Measurements from ENCODE around the gene EHF. TPM values are rescaled to one million over a fixed set of nuclear protein-coding genes. Genes with fewer than 3 reads are reported as not detected.

Gene EHF
- polyA plus RNA-seq, 1 donor from 2014 or later = 0.17 TPM

DNA sequence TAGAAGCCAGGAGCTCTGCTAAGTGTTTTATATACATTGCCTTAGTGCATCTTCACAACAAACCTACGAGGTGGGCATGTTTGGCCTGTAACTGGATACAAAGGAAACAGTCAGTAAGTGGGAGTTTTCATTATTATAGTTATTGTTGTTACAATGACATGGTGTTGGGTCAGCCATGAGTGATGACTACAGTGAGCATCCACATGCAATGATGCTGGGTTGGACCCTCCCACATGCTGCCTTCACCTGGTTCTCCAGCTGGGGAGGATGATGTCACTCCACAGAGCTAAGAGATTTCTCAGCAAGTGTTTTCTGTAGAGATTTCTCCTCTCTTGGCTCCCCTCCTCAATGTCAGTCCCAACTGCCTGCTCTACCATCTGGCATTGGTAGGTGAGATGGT, 59.3 kb downstream of the EHF start:
- H3K36me3 ChIP-seq (ENCODE audit: insufficient read depth, low read length) = no peaks in the 10 kb centered on the region
- no peaks in the 10 kb centered on the region for H3K9me3 ChIP-seq (ENCODE audit: low read length)
- TF ChIP-seq, protein P1, sequence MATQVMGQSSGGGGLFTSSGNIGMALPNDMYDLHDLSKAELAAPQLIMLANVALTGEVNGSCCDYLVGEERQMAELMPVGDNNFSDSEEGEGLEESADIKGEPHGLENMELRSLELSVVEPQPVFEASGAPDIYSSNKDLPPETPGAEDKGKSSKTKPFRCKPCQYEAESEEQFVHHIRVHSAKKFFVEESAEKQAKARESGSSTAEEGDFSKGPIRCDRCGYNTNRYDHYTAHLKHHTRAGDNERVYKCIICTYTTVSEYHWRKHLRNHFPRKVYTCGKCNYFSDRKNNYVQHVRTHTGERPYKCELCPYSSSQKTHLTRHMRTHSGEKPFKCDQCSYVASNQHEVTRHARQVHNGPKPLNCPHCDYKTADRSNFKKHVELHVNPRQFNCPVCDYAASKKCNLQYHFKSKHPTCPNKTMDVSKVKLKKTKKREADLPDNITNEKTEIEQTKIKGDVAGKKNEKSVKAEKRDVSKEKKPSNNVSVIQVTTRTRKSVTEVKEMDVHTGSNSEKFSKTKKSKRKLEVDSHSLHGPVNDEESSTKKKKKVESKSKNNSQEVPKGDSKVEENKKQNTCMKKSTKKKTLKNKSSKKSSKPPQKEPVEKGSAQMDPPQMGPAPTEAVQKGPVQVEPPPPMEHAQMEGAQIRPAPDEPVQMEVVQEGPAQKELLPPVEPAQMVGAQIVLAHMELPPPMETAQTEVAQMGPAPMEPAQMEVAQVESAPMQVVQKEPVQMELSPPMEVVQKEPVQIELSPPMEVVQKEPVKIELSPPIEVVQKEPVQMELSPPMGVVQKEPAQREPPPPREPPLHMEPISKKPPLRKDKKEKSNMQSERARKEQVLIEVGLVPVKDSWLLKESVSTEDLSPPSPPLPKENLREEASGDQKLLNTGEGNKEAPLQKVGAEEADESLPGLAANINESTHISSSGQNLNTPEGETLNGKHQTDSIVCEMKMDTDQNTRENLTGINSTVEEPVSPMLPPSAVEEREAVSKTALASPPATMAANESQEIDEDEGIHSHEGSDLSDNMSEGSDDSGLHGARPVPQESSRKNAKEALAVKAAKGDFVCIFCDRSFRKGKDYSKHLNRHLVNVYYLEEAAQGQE (IDR thresholded peaks at IDR 0.05; ENCODE audit: borderline replicate concordance) = no peak
- TF ChIP-seq EZH2 (IDR thresholded peaks at IDR 0.05; ENCODE audit: borderline replicate concordance, insufficient read depth, low read length, poor library complexity, severe bottlenecking) (no peak), RAD21 (conservative IDR thresholded peaks at IDR 0.05) (no peak), SMC3 (conservative IDR thresholded peaks at IDR 0.05; ENCODE audit: poor library complexity) (no peak), POLR2AphosphoS5 (IDR thresholded peaks at IDR 0.05) (no peak), MXI1 (conservative IDR thresholded peaks at IDR 0.05; ENCODE audit: poor library complexity, severe bottlenecking) (no peak), EP300 (conservative IDR thresholded peaks at IDR 0.05; ENCODE audit: poor library complexity, severe bottlenecking) (no peak), TAF1 (IDR thresholded peaks at IDR 0.05; ENCODE audit: low read depth) (no peak)
- TF ChIP-seq, protein P2, sequence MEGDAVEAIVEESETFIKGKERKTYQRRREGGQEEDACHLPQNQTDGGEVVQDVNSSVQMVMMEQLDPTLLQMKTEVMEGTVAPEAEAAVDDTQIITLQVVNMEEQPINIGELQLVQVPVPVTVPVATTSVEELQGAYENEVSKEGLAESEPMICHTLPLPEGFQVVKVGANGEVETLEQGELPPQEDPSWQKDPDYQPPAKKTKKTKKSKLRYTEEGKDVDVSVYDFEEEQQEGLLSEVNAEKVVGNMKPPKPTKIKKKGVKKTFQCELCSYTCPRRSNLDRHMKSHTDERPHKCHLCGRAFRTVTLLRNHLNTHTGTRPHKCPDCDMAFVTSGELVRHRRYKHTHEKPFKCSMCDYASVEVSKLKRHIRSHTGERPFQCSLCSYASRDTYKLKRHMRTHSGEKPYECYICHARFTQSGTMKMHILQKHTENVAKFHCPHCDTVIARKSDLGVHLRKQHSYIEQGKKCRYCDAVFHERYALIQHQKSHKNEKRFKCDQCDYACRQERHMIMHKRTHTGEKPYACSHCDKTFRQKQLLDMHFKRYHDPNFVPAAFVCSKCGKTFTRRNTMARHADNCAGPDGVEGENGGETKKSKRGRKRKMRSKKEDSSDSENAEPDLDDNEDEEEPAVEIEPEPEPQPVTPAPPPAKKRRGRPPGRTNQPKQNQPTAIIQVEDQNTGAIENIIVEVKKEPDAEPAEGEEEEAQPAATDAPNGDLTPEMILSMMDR (IDR thresholded peaks at IDR 0.05; ENCODE audit: poor library complexity, severe bottlenecking) = no peak
- H2AFZ ChIP-seq (ENCODE audit: low read depth, low read length) = no peak overlapping the region
- no peaks in the 10 kb centered on the region for H3F3A ChIP-seq (ENCODE audit: insufficient read depth, low read length, poor library complexity, severe bottlenecking)
- H3K27ac ChIP-seq (ENCODE audit: low read length) = no peak overlapping the region
- no peaks in the 10 kb centered on the region for H3K27me3 ChIP-seq (ENCODE audit: insufficient read depth, low read depth, low read length)
- H4K20me1 ChIP-seq (ENCODE audit: insufficient read depth) = no peaks in the 10 kb centered on the region
- H3K4me3 ChIP-seq (ENCODE audit: low read length) = no peak overlapping the region
- H3K9ac ChIP-seq (ENCODE audit: low read length) = no peak overlapping the region
- H3K4me2 ChIP-seq (ENCODE audit: low read length) = no peak overlapping the region
- no peaks in the 10 kb centered on the region for H3K79me2 ChIP-seq (replicated peaks; ENCODE audit: insufficient read depth, low read length)
- no peaks in the 10 kb centered on the region for H3K9me2 ChIP-seq (ENCODE audit: insufficient read depth, low read length)

DNA sequence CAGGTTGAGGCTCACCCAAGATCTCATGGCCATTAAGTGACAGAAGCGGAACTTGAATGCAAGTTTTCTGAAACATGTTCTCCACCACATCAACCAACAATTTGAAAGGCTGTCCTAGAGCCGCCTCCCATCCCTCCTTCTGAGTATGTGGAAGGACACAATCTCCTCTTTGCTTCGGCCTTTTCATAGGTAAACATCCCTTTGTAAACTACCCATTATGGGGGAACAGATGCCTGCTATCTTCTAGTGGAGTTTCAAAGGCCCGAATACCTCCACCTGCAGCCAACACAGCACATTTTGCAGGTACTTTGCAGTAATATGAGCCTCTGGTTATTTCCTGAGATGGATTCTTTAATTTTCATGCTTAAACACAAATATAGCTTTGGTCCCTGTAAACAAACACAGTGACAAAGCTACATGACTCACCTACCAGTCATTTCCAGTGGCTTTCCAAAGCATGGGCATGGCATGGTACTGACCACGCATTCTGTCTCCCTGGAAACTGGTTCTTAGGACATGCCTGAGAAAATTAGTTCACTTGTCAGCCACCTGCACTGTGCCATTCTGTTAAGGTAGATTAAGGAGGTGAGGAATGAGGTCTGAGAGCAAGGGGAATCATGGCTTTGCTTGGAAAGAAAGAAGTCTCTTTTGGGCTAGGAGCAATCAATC, 60.2 kb downstream of the EHF start:
- H3F3A ChIP-seq (ENCODE audit: insufficient read depth, low read length, poor library complexity, severe bottlenecking) = no peaks in the 10 kb centered on the region
- TF ChIP-seq POLR2AphosphoS5 (IDR thresholded peaks at IDR 0.05) (no peak), EZH2 (IDR thresholded peaks at IDR 0.05; ENCODE audit: borderline replicate concordance, insufficient read depth, low read length, poor library complexity, severe bottlenecking) (no peak), TAF1 (IDR thresholded peaks at IDR 0.05; ENCODE audit: low read depth) (no peak), MXI1 (conservative IDR thresholded peaks at IDR 0.05; ENCODE audit: poor library complexity, severe bottlenecking) (no peak), RAD21 (conservative IDR thresholded peaks at IDR 0.05) (no peak), EP300 (conservative IDR thresholded peaks at IDR 0.05; ENCODE audit: poor library complexity, severe bottlenecking) (no peak), SMC3 (conservative IDR thresholded peaks at IDR 0.05; ENCODE audit: poor library complexity) (no peak)
- TF ChIP-seq, protein P2 (IDR thresholded peaks at IDR 0.05; ENCODE audit: poor library complexity, severe bottlenecking) = no peak
- TF ChIP-seq, protein P1 (IDR thresholded peaks at IDR 0.05; ENCODE audit: borderline replicate concordance) = no peak
- no peaks in the 10 kb centered on the region for H3K9me3 ChIP-seq (ENCODE audit: low read length)
- H2AFZ ChIP-seq (ENCODE audit: low read depth, low read length) = no peak overlapping the region
- no peaks in the 10 kb centered on the region for H3K79me2 ChIP-seq (replicated peaks; ENCODE audit: insufficient read depth, low read length)
- H3K36me3 ChIP-seq (ENCODE audit: insufficient read depth, low read length) = no peaks in the 10 kb centered on the region
- no peak overlapping the region for H3K27ac ChIP-seq (ENCODE audit: low read length)
- no peaks in the 10 kb centered on the region for H4K20me1 ChIP-seq (ENCODE audit: insufficient read depth)
- no peaks in the 10 kb centered on the region for H3K27me3 ChIP-seq (ENCODE audit: insufficient read depth, low read depth, low read length)
- no peak overlapping the region for H3K4me3 ChIP-seq (ENCODE audit: low read length)
- H3K9ac ChIP-seq (ENCODE audit: low read length) = no peak overlapping the region
- H3K4me2 ChIP-seq (ENCODE audit: low read length) = no peak overlapping the region
- H3K9me2 ChIP-seq (ENCODE audit: insufficient read depth, low read length) = no peaks in the 10 kb centered on the region
